IPS-NIHi11 (cell line): ENCODE results near the gene EML4.
"Not testable (repeated sequence)": the region's sequence is repeated elsewhere in the genome, so short reads cannot be mapped to it uniquely, and the experiment has no call there.

Experiments used
- DNase-seq: peaks from one replicate; pipeline ENCODE4 v3.0.0; 2012; ENCODE audit warnings: mixed read lengths, low spot score

Gene EML4

GRCh38 chr2:42266236-42266635 lies 97.1 kb downstream of the EML4 start:
- no peak for DNase-seq

DNA sequence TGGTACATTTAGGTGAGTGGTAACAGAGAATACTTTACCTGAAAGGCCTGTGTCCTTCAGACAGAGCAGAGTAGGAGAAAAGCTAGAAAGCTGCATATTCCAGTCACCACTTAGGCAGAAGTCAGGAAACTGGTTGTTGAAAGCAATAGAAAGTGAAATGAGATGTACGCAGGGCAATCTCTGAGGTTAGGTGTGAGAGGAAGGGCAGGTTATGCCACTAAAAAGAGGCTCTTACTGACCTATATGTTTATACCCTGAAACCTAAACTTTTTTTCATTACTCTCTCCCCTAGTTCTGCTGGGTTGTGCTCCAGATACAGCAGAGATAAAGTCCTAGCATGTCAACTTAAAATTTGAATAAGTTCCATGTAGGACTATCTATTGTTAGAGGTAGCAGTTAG lies 98.4 kb downstream of the EML4 start:
- DNase-seq = no peak

DNA sequence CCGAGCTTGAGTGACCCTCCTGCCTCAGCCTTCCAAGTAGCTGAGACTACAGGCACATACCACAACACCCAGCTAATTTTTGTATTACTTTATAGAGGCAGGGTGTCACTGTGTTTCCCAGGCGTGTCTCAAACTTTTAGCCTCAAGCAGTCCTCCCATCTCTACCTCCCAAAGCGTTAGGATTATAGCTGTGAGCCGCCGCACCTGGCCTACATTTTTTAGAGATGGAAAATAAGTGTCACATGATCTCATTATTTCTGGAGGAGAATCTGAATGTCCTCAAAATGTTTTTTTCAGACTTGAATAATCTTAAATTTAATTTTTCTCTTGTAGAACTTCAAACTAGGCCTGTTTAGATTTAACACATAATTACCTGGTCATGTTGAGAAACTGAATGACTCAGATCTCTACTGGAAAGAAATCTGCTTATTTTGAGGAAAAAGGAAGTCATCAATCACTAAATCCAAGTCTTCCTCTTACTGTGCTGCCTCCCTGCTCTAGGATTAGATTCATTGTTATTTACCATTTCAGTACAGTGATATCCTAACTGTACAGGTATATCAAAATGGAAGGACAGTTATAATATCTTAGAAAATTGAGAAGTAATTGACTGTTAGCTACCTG lies 99.5 kb downstream of the EML4 start:
- no peak for DNase-seq

GRCh38 chr2:42270757-42271156 lies 101.6 kb downstream of the EML4 start:
- no peak for DNase-seq

DNA sequence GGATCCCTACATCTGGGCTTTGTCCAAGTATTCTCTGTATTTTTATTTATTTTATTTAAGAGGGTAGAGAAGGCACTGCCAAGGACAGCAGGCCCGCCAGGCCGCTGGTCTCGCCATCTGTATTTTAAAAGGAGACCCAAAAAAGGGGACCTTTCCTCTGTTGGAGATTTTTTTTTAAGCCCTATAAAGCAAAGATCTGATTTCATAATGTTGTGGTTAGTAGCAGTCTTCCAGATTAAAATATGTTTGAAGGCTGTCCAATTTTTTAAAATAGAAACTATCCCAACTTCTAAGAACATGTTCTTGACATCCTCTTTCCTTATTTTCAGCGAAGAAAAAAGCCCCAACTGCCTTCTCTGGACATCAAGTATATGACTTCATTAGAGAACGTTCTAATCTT lies 102.1 kb downstream of the EML4 start:
- not testable (repeated sequence) for DNase-seq

DNA sequence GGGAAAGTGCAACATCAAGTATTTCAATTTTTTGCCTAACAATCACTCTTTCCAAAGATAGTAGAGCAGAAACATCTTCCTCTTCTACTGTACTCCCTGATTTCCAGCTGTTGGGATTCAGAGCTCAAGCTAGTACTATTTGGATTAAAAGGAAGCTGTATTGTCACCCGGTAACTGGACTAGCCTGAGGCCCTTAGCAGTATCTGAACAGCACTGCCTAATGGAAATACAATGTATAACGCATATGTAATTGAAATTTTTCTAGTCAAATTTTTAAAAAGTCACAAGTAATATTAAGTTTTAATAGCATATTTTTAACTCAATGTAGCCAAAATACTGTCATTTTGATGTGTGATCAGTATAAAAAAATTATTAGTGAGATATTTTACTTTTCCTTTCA lies 105.7 kb downstream of the EML4 start:
- DNase-seq = no peak

GRCh38 chr2:42281416-42282081 lies 112.4 kb downstream of the EML4 start:
- DNase-seq = no peak

- DNase-seq = no peak
Measured at GRCh38 chr2:42284019-42284418, 114.9 kb downstream of the EML4 start.

GRCh38 chr2:42286268-42286946 lies 117.3 kb downstream of the EML4 start:
- DNase-seq = no peak

DNA sequence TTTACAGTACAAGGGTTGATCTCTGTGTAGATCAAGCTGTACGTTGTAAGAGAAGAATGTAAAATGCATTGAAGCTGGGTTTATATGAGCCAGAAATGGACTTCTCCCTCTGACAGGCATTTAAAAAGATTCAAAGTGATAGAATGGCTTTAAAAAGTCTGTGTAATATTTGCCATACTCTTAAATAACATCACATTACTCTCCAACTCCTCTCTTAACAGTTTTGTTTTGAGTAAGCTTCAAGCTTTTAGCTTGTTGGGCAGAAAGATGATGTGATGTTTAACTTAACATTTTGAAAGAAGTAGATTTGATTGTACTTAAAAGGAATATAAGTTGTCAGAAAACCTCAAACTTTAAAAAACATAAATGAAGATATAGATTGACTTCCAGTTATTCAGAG lies 119.7 kb downstream of the EML4 start:
- DNase-seq = no peak

- no peak for DNase-seq
Measured at GRCh38 chr2:42289222-42289621, 120.1 kb downstream of the EML4 start.

GRCh38 chr2:42290005-42290404 lies 120.9 kb downstream of the EML4 start:
- DNase-seq = no peak

DNA sequence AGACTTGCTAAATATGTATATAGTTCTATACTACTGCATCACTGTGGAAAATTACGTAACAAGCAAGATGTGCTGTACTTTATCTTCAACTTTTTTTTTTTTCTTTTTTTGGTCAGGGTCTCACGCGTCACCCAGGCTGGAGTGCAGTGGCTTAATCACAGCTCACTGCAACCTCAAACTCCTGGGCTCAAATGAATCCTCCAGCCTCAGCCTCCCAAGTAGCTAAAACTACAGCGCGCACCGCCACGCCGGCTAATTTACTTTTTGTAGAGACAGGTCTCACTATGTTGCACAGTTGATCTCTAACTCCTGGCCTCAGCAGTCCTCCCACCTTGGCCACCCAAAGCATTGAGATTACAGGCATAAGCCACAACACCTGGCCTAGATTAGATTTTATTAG lies 123.9 kb downstream of the EML4 start:
- DNase-seq = no peak

DNA sequence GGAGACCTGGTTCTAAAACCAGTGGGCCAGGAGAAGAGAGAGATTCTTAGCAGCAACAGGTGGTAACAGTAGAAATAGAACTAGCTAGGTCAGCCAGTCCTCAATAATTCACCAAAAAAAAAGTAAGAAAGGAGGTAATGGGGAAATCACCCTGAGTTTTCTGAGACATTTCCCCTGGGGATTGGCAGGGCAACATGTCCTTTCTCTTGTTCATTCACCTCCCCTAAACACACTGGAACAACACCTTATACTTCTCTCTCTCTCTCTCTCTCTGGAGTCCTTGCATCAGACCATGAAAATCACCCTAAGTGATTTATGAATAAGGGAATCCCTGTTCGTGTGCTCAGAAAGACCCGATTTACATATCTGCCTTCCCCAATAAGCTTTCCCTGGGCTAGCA lies 127.1 kb downstream of the EML4 start:
- DNase-seq = no peak

GRCh38 chr2:42297322-42297936 lies 128.3 kb downstream of the EML4 start:
- no peak for DNase-seq

DNA sequence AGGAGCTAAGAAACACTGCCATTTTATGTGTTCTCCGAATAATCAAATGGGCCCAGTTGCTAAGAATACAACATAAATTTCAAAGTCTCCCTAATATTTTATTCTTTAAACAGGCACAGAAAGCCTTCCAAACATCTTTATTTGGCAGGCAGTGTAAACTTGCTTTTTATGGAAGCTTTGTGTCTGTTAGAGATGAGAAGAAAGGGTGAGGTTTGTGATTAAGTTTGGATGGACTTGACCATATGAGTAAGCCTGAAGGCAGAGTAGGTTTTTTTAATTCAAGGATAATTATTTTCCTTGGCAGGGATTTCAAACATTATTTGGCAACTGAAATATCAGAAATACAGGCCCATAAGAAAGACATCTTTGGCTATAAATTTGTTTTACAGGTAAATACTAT lies 129.0 kb downstream of the EML4 start:
- no peak for DNase-seq

GRCh38 chr2:42298996-42299754 lies 130.0 kb downstream of the EML4 start:
- no peak for DNase-seq

DNA sequence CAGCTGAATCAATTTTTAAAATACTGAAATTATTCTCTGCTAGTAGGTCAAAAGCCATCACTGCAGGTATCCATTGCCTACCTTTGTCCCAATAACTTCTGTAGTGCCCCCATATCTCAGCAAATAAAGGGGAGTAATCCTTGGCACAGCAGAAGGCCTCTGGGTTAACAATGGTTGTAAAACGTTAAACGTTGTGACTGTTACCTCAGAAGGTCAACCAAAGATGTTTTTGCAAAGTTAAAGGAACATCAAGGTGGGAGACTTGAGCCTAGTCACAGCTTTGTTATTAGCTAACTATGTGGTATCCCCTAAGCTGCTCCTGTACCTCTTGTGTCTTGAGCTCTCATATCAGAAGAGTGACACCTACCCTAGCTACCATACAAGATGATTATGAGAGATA lies 131.4 kb downstream of the EML4 start:
- no peak for DNase-seq

DNA sequence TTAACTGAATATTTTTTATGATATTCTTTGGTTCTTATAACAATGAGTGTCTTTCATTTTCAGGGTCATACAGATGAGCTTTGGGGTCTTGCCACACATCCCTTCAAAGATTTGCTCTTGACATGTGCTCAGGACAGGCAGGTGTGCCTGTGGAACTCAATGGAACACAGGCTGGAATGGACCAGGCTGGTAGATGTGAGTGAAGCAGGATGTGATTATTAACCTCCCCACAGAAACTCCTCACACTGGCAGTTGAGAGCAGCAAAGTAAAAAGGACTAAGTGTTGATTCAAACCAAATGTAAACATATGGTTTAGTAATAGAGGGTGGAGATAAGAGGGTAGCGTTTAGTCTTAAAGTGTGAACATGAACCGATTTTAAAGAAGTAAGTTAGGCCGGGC lies 134.1 kb downstream of the EML4 start:
- DNase-seq = no peak

DNA sequence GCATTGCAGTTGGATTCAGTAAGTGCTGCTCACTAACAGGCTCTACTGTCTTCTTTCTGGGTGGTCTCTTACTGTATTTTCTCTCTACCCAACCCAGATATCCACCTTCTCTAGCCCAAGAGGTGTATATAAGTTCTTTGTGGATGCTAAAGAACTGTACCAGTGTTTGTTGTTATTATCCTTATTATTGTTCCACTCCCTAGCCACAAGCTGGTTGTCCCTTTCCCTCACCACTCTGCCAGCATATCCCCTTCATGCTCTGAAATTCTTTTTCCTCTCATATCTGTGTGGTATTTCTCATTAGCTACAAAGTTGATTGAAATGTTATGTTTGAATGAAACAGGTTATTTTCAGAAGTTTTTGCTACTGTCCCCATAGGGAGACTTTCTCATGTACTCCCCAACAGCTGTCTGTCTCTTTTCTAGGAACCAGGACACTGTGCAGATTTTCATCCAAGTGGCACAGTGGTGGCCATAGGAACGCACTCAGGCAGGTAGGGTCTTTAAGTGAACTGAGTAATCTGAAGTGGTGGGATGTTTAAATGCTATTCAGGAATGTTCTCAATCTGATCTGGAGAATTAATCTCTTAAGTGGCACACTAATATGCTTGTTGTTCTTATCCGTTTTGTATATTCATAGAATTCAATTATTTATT lies 135.0 kb downstream of the EML4 start:
- DNase-seq = no peak

GRCh38 chr2:42307180-42307579 lies 138.0 kb downstream of the EML4 start:
- no peak for DNase-seq

- DNase-seq = no peak
Measured at GRCh38 chr2:42309366-42309765, 140.2 kb downstream of the EML4 start.
